ENCODE measurements around the gene ARHGEF6.
"Not testable (repeated sequence)": the region's sequence is repeated elsewhere in the genome, so short reads cannot be mapped to it uniquely, and the experiment has no call there.

Gene ARHGEF6

GRCh38 chrX:136780241-136780640 is 491 bp downstream of the ARHGEF6 start:
- no peak for DNase-seq

GRCh38 chrX:136779346-136779781 is 1.4 kb downstream of the ARHGEF6 start:
- DNase-seq = no peak

- DNase-seq = no peak
Measured at GRCh38 chrX:136778916-136779315, 1.8 kb downstream of the ARHGEF6 start.

GRCh38 chrX:136778020-136778419 is 2.7 kb downstream of the ARHGEF6 start:
- DNase-seq = no peak

GRCh38 chrX:136773648-136774047 is 7.1 kb downstream of the ARHGEF6 start:
- no peak for DNase-seq

- DNase-seq = not testable (repeated sequence)
Measured at GRCh38 chrX:136771869-136772268, 8.9 kb downstream of the ARHGEF6 start.

- DNase-seq = peak; percentile 33
Measured at GRCh38 chrX:136768469-136769084, 12.2 kb downstream of the ARHGEF6 start.

GRCh38 chrX:136767104-136767941 is 13.4 kb downstream of the ARHGEF6 start:
- DNase-seq = peak; percentile 69

- no peak for DNase-seq
Measured at GRCh38 chrX:136766785-136767103, 14.0 kb downstream of the ARHGEF6 start.

GRCh38 chrX:136765821-136766356 is 14.8 kb downstream of the ARHGEF6 start:
- DNase-seq = no peak

GRCh38 chrX:136764206-136764605 is 16.5 kb downstream of the ARHGEF6 start:
- no peak for DNase-seq

- no peak for DNase-seq
Measured at GRCh38 chrX:136762820-136763452, 17.8 kb downstream of the ARHGEF6 start.

GRCh38 chrX:136761421-136761820 is 19.3 kb downstream of the ARHGEF6 start:
- no peak for DNase-seq

GRCh38 chrX:136759968-136760367 is 20.8 kb downstream of the ARHGEF6 start:
- no peak for DNase-seq

GRCh38 chrX:136755411-136755810 is 25.3 kb downstream of the ARHGEF6 start:
- DNase-seq = no peak

- no peak for DNase-seq
Measured at GRCh38 chrX:136754651-136755050, 26.1 kb downstream of the ARHGEF6 start.

- DNase-seq = no peak
Measured at GRCh38 chrX:136752796-136753195, 27.9 kb downstream of the ARHGEF6 start.

GRCh38 chrX:136752346-136752745 is 28.4 kb downstream of the ARHGEF6 start:
- DNase-seq = no peak

- no peak for DNase-seq
Measured at GRCh38 chrX:136750364-136750763, 30.4 kb downstream of the ARHGEF6 start.

- no peak for DNase-seq
Measured at GRCh38 chrX:136747003-136747986, 33.4 kb downstream of the ARHGEF6 start.

- no peak for DNase-seq
Measured at GRCh38 chrX:136745215-136746173, 35.2 kb downstream of the ARHGEF6 start.
